ENCODE data around the gene ARHGAP42.

DNA sequence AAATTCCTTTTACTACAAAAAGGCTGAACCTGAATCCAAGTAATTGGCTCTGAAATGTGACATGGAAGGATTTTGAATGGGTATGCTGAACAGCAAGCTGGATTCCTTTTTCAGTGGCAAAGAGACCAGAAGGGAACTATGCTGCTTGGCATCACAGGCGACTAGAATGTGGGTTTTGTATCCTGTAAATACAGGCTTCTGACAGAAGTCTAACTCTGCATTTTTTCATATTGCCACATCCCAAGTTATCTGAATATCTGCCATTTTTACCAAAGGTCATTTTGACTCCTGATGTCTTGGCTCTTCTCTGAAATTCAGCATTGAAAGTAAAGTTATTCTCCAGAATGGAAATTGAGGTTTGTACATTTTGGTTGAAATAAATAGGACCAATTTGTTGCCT is 145.7 kb downstream of the ARHGAP42 start:
- TF ChIP-seq, protein P1, sequence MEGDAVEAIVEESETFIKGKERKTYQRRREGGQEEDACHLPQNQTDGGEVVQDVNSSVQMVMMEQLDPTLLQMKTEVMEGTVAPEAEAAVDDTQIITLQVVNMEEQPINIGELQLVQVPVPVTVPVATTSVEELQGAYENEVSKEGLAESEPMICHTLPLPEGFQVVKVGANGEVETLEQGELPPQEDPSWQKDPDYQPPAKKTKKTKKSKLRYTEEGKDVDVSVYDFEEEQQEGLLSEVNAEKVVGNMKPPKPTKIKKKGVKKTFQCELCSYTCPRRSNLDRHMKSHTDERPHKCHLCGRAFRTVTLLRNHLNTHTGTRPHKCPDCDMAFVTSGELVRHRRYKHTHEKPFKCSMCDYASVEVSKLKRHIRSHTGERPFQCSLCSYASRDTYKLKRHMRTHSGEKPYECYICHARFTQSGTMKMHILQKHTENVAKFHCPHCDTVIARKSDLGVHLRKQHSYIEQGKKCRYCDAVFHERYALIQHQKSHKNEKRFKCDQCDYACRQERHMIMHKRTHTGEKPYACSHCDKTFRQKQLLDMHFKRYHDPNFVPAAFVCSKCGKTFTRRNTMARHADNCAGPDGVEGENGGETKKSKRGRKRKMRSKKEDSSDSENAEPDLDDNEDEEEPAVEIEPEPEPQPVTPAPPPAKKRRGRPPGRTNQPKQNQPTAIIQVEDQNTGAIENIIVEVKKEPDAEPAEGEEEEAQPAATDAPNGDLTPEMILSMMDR (IDR thresholded peaks at IDR 0.05 in 8 of 11, conservative IDR thresholded peaks at IDR 0.05 in 3 of 11), result no peak
- TF ChIP-seq POLR2A (IDR thresholded peaks at IDR 0.05), result no peak

Measured in spleen (tissue), 7 donors.